Glutamatergic neuron (in vitro differentiated cells): ENCODE data around the gene CCDC178. TPM values are rescaled to one million over a fixed set of nuclear protein-coding genes. Genes with fewer than 3 reads are reported as not detected.

ENCODE experiments used
- DNase-seq: peaks from one replicate; pipeline ENCODE4 v3.0.0; 2022
- H3K27ac Mint-ChIP-seq: one replicate; pipeline ENCODE4 v1.8.0; 2020; ENCODE audit warnings: mild to moderate bottlenecking, mixed read lengths, inconsistent platforms; ENCODE audit not compliant: unreplicated experiment
- H3K27me3 Mint-ChIP-seq: one replicate; pipeline ENCODE4 v1.8.0; 2020; ENCODE audit warnings: mild to moderate bottlenecking, moderate library complexity, mixed read lengths, inconsistent platforms; ENCODE audit not compliant: unreplicated experiment
- H3K36me3 Mint-ChIP-seq: one replicate; pipeline ENCODE4 v1.8.0; 2020; ENCODE audit warnings: mild to moderate bottlenecking, mixed read lengths, inconsistent platforms; ENCODE audit not compliant: unreplicated experiment
- H3K4me1 Mint-ChIP-seq: one replicate; pipeline ENCODE4 v1.8.0; 2020; ENCODE audit warnings: mild to moderate bottlenecking, low read depth, mixed read lengths, inconsistent platforms; ENCODE audit not compliant: unreplicated experiment
- H3K4me3 Mint-ChIP-seq: one replicate; pipeline ENCODE4 v1.8.0; 2020; ENCODE audit warnings: mild to moderate bottlenecking, mixed read lengths, inconsistent platforms; ENCODE audit not compliant: unreplicated experiment
- H3K9me3 Mint-ChIP-seq: one replicate; pipeline ENCODE4 v1.8.0; 2020; ENCODE audit warnings: mild to moderate bottlenecking, moderate library complexity, mixed read lengths, inconsistent platforms; ENCODE audit not compliant: unreplicated experiment
- CTCF ChIP-seq: fragments of 200-600 bp; sonication (generic); IDR thresholded peaks from one replicate; pipeline ENCODE4 v1.5.0; 2021; ENCODE audit not compliant: partially characterized antibody, unreplicated experiment
- long read RNA-seq: library from polyadenylated mRNA; unstranded; transcript quantifications from one replicate; pipeline ENCODE4 v2.0.0, GENCODE V29; 2020; ENCODE audit not compliant: unreplicated experiment
- total RNA-seq: library from RNA; stranded (reverse); fragmentation: NEBNext Ultra II Directional; extraction: Animal tissue kit (Norgen Biotek cat#: 25700); gene quantifications from one replicate; pipeline ENCODE4 v1.2.1, GENCODE V29; 2021; ENCODE audit not compliant: unreplicated experiment

CCDC178 gene
- total RNA-seq = not detected
- long read RNA-seq = 0 reads

GRCh38 chr18:33440060-33441043 lies at the start of gene CCDC178:
CCDC178 (minus strand) TSS chr18:33440721; CDS start chr18:33412088, 28,633 bp downstream.
- Mint-ChIP-seq H3K4me3 (peak within 1 kb of the TSS; percentile 92), H3K36me3 (no peaks in the 10 kb centered on the region), H3K27ac (no peak within 1 kb of the TSS), H3K27me3 (peaks cover 3% of the 10 kb centered on the region), H3K9me3 (no peaks in the 10 kb centered on the region), H3K4me1 (no peaks in the 10 kb centered on the region)
- peak; percentile 1 for TF ChIP-seq CTCF
- DNase-seq = peak; percentile 72

- no peaks in the 10 kb centered on the region for H3K9me3 Mint-ChIP-seq
- no peak for DNase-seq
- H3K27me3 Mint-ChIP-seq = no peaks in the 10 kb centered on the region
- no peak overlapping the region for H3K4me3 Mint-ChIP-seq
- no peak for TF ChIP-seq CTCF
- H3K4me1 Mint-ChIP-seq = no peaks in the 10 kb centered on the region
- H3K36me3 Mint-ChIP-seq = no peaks in the 10 kb centered on the region
- H3K27ac Mint-ChIP-seq = no peak overlapping the region
Observed at GRCh38 chr18:33483908-33484307, 43.4 kb upstream of the CCDC178 start.

- Mint-ChIP-seq H3K27ac (no peak overlapping the region), H3K9me3 (no peaks in the 10 kb centered on the region), H3K4me1 (no peaks in the 10 kb centered on the region), H3K4me3 (no peak overlapping the region), H3K36me3 (no peaks in the 10 kb centered on the region), H3K27me3 (no peaks in the 10 kb centered on the region)
- no peak for DNase-seq
- TF ChIP-seq CTCF = no peak
Observed at GRCh38 chr18:33472509-33472908, 32.0 kb upstream of the CCDC178 start.

GRCh38 chr18:33470216-33470615 lies 29.7 kb upstream of the CCDC178 start:
- no peak for TF ChIP-seq CTCF
- Mint-ChIP-seq H3K27ac (no peak overlapping the region), H3K9me3 (no peaks in the 10 kb centered on the region), H3K4me3 (no peak overlapping the region), H3K4me1 (no peaks in the 10 kb centered on the region), H3K36me3 (no peaks in the 10 kb centered on the region), H3K27me3 (no peaks in the 10 kb centered on the region)
- DNase-seq = no peak

- Mint-ChIP-seq H3K27ac (no peak overlapping the region), H3K27me3 (no peaks in the 10 kb centered on the region), H3K9me3 (no peaks in the 10 kb centered on the region), H3K4me1 (no peaks in the 10 kb centered on the region), H3K36me3 (no peaks in the 10 kb centered on the region), H3K4me3 (no peak overlapping the region)
- no peak for TF ChIP-seq CTCF
- DNase-seq = no peak
Observed at GRCh38 chr18:33469699-33470098, 29.2 kb upstream of the CCDC178 start.
